ENCODE results near the gene DPT.

Gene DPT

GRCh38 chr1:168709405-168710363 is 19.3 kb downstream of the DPT start:
- no peak overlapping the region for H3K4me3 ChIP-seq (ENCODE audit: control insufficient read depth, low read depth, low read length)
- DNase-seq (ENCODE audit: low read depth) = peak; percentile 83
- no peak for TF ChIP-seq CTCF (IDR thresholded peaks at IDR 0.05; ENCODE audit: control insufficient read depth, insufficient read depth, low read depth, low read length, missing control alignments)

GRCh38 chr1:168708698-168709404 is 20.2 kb downstream of the DPT start:
- H3K4me3 ChIP-seq (ENCODE audit: control insufficient read depth, low read depth, low read length) = no peak overlapping the region
- TF ChIP-seq CTCF (IDR thresholded peaks at IDR 0.05; ENCODE audit: control insufficient read depth, insufficient read depth, low read depth, low read length, missing control alignments) = no peak
- no peak for DNase-seq (ENCODE audit: low read depth)

- no peak for DNase-seq (ENCODE audit: low read depth)
- no peak for TF ChIP-seq CTCF (IDR thresholded peaks at IDR 0.05; ENCODE audit: control insufficient read depth, insufficient read depth, low read depth, low read length, missing control alignments)
- H3K4me3 ChIP-seq (ENCODE audit: control insufficient read depth, low read depth, low read length) = no peak overlapping the region
These were observed 22.5 kb downstream of the DPT start for GRCh38 chr1:168706391-168706992.

GRCh38 chr1:168700575-168701268 is 28.3 kb downstream of the DPT start:
- TF ChIP-seq CTCF (IDR thresholded peaks at IDR 0.05; ENCODE audit: control insufficient read depth, insufficient read depth, low read depth, low read length, missing control alignments) = no peak
- no peak overlapping the region for H3K4me3 ChIP-seq (ENCODE audit: control insufficient read depth, low read depth, low read length)
- DNase-seq (ENCODE audit: low read depth) = no peak

- DNase-seq (ENCODE audit: low read depth) = no peak
- TF ChIP-seq CTCF (IDR thresholded peaks at IDR 0.05; ENCODE audit: control insufficient read depth, insufficient read depth, low read depth, low read length, missing control alignments) = no peak
- H3K4me3 ChIP-seq (ENCODE audit: control insufficient read depth, low read depth, low read length) = no peak overlapping the region
These were observed 30.6 kb downstream of the DPT start for GRCh38 chr1:168698453-168698852.
